ENCODE results near the gene LDLRAD3. TPM values are rescaled to one million over a fixed set of nuclear protein-coding genes. Genes with fewer than 3 reads are reported as not detected.
A peak's percentile ranks its signal among the peaks of the same experiment; 100 is the strongest.

LDLRAD3 gene
- total and polyA plus RNA-seq, 11 donors: 1.1 to 7.7 (median 2.6) TPM

DNA sequence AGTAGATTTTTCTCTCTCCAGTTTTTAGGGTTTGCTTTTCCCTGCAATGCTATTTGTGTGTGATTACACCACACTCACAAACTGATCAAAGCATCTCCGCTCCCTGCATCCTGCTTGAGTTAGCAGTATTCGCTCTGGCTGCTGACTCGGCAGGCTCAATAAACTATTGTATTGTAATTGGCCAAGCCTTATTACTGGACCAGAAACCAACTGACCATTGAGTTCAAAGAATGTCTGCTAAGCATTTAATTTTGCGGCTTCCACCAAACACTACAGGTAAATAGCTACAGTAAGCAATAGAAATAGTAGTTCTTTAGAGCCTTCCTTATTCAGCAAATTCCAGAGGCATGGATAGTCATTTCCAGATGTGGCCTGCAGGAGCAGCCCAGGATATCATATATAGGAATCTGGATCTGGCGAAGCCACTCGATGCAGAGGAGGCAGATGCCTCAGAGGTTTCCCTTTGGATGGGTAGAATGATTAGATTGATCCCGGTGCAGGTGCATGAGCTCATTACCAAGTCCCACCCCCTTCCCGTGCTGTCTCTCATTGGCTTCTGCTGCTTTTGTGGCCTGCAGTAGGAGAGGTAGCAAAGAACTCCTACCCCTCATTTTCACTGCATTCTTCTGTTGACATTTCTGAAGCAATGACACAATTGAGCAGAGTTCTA lies 268.0 kb downstream of the LDLRAD3 start:
- Histone ChIP-seq H3K36me3 (no peaks in the 10 kb centered on the region), H3K4me1 (no peaks in the 10 kb centered on the region), H3K9me3 (no peaks in the 10 kb centered on the region), H3K27ac (no peak overlapping the region), H3K4me3 (no peak overlapping the region), H3K27me3 (no peaks in the 10 kb centered on the region)
- no peak for DNase-seq
- no peak for ATAC-seq
- TF ChIP-seq POLR2A (IDR thresholded peaks at IDR 0.05): no peak
- TF ChIP-seq, protein P1, sequence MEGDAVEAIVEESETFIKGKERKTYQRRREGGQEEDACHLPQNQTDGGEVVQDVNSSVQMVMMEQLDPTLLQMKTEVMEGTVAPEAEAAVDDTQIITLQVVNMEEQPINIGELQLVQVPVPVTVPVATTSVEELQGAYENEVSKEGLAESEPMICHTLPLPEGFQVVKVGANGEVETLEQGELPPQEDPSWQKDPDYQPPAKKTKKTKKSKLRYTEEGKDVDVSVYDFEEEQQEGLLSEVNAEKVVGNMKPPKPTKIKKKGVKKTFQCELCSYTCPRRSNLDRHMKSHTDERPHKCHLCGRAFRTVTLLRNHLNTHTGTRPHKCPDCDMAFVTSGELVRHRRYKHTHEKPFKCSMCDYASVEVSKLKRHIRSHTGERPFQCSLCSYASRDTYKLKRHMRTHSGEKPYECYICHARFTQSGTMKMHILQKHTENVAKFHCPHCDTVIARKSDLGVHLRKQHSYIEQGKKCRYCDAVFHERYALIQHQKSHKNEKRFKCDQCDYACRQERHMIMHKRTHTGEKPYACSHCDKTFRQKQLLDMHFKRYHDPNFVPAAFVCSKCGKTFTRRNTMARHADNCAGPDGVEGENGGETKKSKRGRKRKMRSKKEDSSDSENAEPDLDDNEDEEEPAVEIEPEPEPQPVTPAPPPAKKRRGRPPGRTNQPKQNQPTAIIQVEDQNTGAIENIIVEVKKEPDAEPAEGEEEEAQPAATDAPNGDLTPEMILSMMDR (IDR thresholded peaks at IDR 0.05): no peak
- intact Hi-C loops (cut with DNase I): no loop called here
- 88 to 90% (median 90%) methylated on average over 8 of the region's 8 CpGs for WGBS, 4 donors

DNA sequence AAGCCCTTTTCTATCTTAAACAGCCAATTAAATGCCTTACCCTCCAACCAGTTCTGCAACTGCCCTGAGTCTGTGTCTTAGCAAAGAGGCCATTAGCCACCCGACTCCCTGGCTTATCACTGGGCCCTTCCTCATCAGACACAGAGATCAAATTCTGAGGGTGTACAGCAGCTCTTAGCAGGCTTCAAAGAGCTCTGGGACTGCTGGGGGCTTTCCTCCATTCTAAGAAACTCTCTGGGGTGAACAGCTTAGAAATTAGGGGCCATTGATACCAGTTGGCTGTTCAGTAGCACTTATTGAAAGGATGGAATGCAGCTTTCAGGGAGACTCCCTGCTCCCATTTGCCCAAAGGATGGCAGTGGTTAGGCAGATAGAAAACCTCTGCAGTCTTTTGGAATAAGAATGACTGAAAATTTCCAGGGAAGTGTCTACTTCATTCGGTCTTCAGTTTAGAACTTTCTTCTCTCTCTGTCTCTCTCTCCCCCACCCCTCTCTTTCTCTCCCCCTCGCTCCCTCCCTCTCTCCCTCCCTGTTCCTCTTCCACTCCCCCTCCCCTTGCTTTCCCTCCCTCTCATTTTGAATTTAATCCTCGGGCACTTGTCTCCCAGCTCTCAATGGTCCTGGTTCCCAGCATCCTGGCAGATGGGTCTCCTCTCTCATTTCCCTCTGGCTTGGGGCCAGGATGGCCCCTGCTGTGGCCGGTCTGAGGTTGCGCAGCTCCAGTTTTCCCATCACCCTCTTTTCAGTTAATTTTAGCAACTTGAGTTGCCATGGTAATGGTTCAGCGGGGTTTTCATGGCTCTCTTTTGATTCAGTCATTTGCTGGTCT lies 268.9 kb downstream of the LDLRAD3 start:
- intact Hi-C loops (cut with DNase I): no loop called here
- DNase-seq (peak in 1 of 5 donors; percentile 17), ATAC-seq (peak in 2 of 4 donors; percentile 16 to 30)
- Histone ChIP-seq H3K27me3 (no peaks in the 10 kb centered on the region), H3K36me3 (no peaks in the 10 kb centered on the region), H3K27ac (no peak overlapping the region), H3K4me3 (no peak overlapping the region), H3K4me1 (no peaks in the 10 kb centered on the region), H3K9me3 (no peaks in the 10 kb centered on the region)
- WGBS, 4 donors: 71 to 81% (median 75%) methylated on average over 7 of the region's 7 CpGs
- TF ChIP-seq POLR2A (IDR thresholded peaks at IDR 0.05): no peak
- TF ChIP-seq, protein P1 (IDR thresholded peaks at IDR 0.05): no peak

DNA sequence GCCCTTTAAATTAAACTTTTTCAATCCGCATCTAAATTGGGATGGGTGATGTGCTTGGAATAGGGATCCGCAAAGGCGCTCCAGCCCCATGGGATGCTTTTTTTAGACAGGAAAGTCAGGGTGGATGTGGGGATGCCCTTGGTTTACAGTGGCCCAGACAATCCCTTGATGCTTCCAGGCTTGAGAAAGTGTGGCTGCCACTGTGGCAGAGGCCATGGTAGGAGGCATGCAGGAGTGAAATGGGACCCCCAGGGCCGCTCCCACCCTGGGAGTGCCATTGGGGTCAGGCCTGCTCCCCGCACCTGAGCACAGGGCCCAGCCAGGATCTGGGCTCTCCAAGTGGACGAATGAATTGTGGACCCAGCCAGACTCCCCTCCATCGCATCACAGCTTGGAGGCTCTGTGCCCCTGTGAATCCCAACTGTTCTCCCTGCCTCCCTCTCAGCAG lies 269.6 kb downstream of the LDLRAD3 start:
- ATAC-seq (peak in 1 of 4 donors; percentile 22), DNase-seq (no peak)
- H3K4me3 ChIP-seq: no peak overlapping the region
- H3K27ac ChIP-seq: no peak overlapping the region
- no peaks in the 10 kb centered on the region for H3K27me3 ChIP-seq
- TF ChIP-seq POLR2A (IDR thresholded peaks at IDR 0.05): no peak
- TF ChIP-seq, protein P1 (IDR thresholded peaks at IDR 0.05): no peak
- WGBS, 4 donors: 81 to 90% (median 87%) methylated on average over 6 to 7 of the region's 7 CpGs
- intact Hi-C loops (cut with DNase I): no loop called here
- peaks cover 0 to 1% (median 0%) of the 10 kb centered on the region in 12 donors for H3K9me3 ChIP-seq
- H3K36me3 ChIP-seq: no peaks in the 10 kb centered on the region
- H3K4me1 ChIP-seq: no peaks in the 10 kb centered on the region

DNA sequence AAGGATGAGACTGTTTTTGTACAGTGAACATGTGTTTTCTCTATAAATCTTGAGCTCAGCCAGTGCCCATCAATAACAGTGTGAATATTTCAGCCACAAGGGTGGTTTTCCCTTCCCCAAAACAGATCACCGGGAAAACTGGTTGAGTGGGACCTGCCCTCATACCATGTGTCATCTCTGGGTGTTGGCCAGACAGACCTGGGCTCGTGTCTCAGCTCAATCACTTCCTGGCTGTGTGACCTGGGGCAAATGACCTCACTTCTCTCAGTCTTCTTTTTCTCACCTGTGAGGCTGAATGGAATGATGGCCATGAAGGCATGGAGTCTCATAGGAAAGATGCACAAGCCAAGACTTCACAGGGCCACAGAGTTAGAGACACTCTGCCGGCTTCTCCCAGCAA lies 270.6 kb downstream of the LDLRAD3 start:
- Histone ChIP-seq H3K9me3 (peaks cover 0 to 11% (median under 1%) of the 10 kb centered on the region in 12 donors), H3K4me1 (no peaks in the 10 kb centered on the region), H3K36me3 (no peaks in the 10 kb centered on the region), H3K4me3 (no peak overlapping the region), H3K27me3 (no peaks in the 10 kb centered on the region), H3K27ac (no peak overlapping the region)
- intact Hi-C loops (cut with DNase I): no loop called here
- no peak for TF ChIP-seq POLR2A (IDR thresholded peaks at IDR 0.05)
- TF ChIP-seq, protein P1 (IDR thresholded peaks at IDR 0.05): no peak
- WGBS, 4 donors: 80 to 92% (median 85%) methylated on average over 3 of the region's 3 CpGs
- DNase-seq (no peak), ATAC-seq (no peak)
